ENCODE data around the gene NRTN.

The NRTN gene

DNA sequence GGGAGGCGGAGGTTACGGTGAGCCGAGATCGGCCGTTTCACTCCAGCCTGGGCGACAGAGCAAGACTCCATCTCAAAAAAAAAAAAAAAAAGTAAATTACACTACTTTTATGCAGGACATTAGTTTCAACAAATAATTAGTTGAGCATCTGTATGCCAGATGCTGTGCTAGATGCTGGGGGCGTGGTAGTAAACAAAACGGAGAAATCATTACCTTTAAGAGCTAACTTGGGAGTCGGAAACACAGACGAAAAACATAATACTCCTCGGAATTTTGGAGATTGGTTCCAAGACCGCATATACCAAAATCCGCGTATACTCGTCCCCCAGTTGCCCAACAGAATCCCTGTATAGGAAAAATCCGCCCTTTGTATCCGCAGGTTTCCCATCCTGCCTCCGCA is 12.6 kb upstream of the NRTN start:
- H3K4me3 ChIP-seq (ENCODE audit: low read depth in 1 of 2, low read length in 2 of 2) = no peak overlapping the region
- H3K9me3 ChIP-seq (ENCODE audit: insufficient read depth, low read length, severe bottlenecking) = no peaks in the 10 kb centered on the region
- DNase-seq = no peak
- H3K36me3 ChIP-seq (ENCODE audit: insufficient read depth, low read length) = peaks cover 30% of the 10 kb centered on the region
- no peak for TF ChIP-seq EZH2 (IDR thresholded peaks at IDR 0.05; ENCODE audit: borderline replicate concordance, low read depth, low read length, severe bottlenecking)
- TF ChIP-seq, protein P1, sequence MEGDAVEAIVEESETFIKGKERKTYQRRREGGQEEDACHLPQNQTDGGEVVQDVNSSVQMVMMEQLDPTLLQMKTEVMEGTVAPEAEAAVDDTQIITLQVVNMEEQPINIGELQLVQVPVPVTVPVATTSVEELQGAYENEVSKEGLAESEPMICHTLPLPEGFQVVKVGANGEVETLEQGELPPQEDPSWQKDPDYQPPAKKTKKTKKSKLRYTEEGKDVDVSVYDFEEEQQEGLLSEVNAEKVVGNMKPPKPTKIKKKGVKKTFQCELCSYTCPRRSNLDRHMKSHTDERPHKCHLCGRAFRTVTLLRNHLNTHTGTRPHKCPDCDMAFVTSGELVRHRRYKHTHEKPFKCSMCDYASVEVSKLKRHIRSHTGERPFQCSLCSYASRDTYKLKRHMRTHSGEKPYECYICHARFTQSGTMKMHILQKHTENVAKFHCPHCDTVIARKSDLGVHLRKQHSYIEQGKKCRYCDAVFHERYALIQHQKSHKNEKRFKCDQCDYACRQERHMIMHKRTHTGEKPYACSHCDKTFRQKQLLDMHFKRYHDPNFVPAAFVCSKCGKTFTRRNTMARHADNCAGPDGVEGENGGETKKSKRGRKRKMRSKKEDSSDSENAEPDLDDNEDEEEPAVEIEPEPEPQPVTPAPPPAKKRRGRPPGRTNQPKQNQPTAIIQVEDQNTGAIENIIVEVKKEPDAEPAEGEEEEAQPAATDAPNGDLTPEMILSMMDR (IDR thresholded peaks at IDR 0.05; ENCODE audit: borderline replicate concordance, extremely low read depth, low read length, poor library complexity, severe bottlenecking) = no peak
- no peak overlapping the region for H3K27ac ChIP-seq (ENCODE audit: low read length)
- H4K20me1 ChIP-seq (ENCODE audit: insufficient read depth, low read length) = peaks cover 28% of the 10 kb centered on the region
- H3K27me3 ChIP-seq (ENCODE audit: insufficient read depth, low read length, poor library complexity) = no peaks in the 10 kb centered on the region
- H2AFZ ChIP-seq (ENCODE audit: low read depth, low read length) = no peak overlapping the region
- ATAC-seq (ENCODE audit: insufficient read depth, low read depth) = no peak
- H3K4me1 ChIP-seq (ENCODE audit: insufficient read depth, low read length) = peaks cover 24% of the 10 kb centered on the region
- H3K9ac ChIP-seq (ENCODE audit: low read depth, low read length) = no peak overlapping the region
- peaks cover 17% of the 10 kb centered on the region for H3K79me2 ChIP-seq (ENCODE audit: insufficient read depth, low read length)
- no peak overlapping the region for H3K4me2 ChIP-seq (ENCODE audit: insufficient read depth, low read length)

DNA sequence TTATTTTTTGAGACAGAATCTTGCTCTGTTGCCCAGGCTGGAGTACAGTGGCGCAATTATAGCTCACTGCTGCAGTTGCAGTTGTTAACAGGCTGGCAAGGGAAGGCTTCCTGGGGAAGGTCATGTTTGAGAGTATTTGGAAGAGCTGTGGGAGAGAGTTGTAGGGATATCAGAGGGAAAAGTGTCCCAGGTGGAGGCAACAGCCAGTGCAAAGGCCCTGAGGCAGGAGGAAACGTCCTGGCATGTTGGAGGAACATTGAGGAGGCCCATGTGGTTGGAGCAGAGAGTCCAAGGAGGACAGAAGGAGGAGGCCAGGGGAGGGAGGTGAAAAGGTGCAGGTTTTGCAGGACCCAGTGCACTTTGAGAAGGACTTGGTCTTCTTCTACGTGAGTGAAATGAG is 11.7 kb upstream of the NRTN start:
- peaks cover 17% of the 10 kb centered on the region for H3K79me2 ChIP-seq (ENCODE audit: insufficient read depth, low read length)
- peaks cover 18% of the 10 kb centered on the region for H4K20me1 ChIP-seq (ENCODE audit: insufficient read depth, low read length)
- peaks cover 24% of the 10 kb centered on the region for H3K4me1 ChIP-seq (ENCODE audit: insufficient read depth, low read length)
- H3K27ac ChIP-seq (ENCODE audit: low read length) = no peak overlapping the region
- no peak for DNase-seq
- no peaks in the 10 kb centered on the region for H3K27me3 ChIP-seq (ENCODE audit: insufficient read depth, low read length, poor library complexity)
- TF ChIP-seq, protein P1 (IDR thresholded peaks at IDR 0.05; ENCODE audit: borderline replicate concordance, extremely low read depth, low read length, poor library complexity, severe bottlenecking) = no peak
- TF ChIP-seq EZH2 (IDR thresholded peaks at IDR 0.05; ENCODE audit: borderline replicate concordance, low read depth, low read length, severe bottlenecking) = no peak
- peaks cover 20% of the 10 kb centered on the region for H3K36me3 ChIP-seq (ENCODE audit: insufficient read depth, low read length)
- H3K4me3 ChIP-seq (ENCODE audit: low read depth in 1 of 2, low read length in 2 of 2) = no peak overlapping the region
- no peaks in the 10 kb centered on the region for H3K9me3 ChIP-seq (ENCODE audit: insufficient read depth, low read length, severe bottlenecking)
- H3K9ac ChIP-seq (ENCODE audit: low read depth, low read length) = no peak overlapping the region
- no peak for ATAC-seq (ENCODE audit: insufficient read depth, low read depth)
- H2AFZ ChIP-seq (ENCODE audit: low read depth, low read length) = peak overlapping the region; percentile 7; the same call in 1 of the 2 replicates
- H3K4me2 ChIP-seq (ENCODE audit: insufficient read depth, low read length) = no peak overlapping the region

DNA sequence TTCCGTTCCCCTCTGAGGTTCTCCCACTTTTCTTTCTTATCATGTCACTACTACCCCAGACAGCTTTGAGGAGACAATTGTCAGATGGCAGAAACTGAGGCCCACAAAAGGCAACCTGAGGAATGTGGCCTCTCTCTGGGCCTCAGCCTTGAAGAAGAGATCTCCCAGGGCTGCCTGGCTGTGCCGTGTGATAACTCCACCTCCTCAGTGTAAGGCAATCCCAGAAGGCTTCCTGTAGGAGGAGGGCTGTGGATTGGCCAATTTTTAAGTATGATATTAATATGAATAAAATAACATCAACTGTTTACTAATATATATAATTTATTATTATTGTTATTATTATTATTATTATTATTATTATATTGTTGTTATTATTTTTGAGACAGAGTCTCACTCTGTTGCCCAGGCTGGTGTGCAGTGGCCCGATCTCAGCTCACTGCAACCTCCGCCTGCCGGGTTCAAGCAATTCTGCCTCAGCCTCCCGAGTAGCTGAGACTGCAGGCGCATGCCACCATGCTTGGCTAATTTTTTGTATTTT is 9.4 kb upstream of the NRTN start:
- Histone ChIP-seq H2AFZ (ENCODE audit: low read depth, low read length) (no peak overlapping the region), H3K9ac (ENCODE audit: low read depth, low read length) (no peak overlapping the region), H3K27me3 (ENCODE audit: insufficient read depth, low read length, poor library complexity) (no peaks in the 10 kb centered on the region), H3K4me1 (ENCODE audit: insufficient read depth, low read length) (peaks cover 8% of the 10 kb centered on the region), H4K20me1 (ENCODE audit: insufficient read depth, low read length) (no peaks in the 10 kb centered on the region), H3K27ac (ENCODE audit: low read length) (no peak overlapping the region), H3K4me3 (ENCODE audit: low read depth in 1 of 2, low read length in 2 of 2) (no peak overlapping the region), H3K4me2 (ENCODE audit: insufficient read depth, low read length) (no peak overlapping the region), H3K79me2 (ENCODE audit: insufficient read depth, low read length) (peaks cover 2% of the 10 kb centered on the region; the same call in 1 of the 2 replicates), H3K9me3 (ENCODE audit: insufficient read depth, low read length, severe bottlenecking) (no peaks in the 10 kb centered on the region), H3K36me3 (ENCODE audit: insufficient read depth, low read length) (no peaks in the 10 kb centered on the region)
- no peak for TF ChIP-seq EZH2 (IDR thresholded peaks at IDR 0.05; ENCODE audit: borderline replicate concordance, low read depth, low read length, severe bottlenecking)
- TF ChIP-seq, protein P1 (IDR thresholded peaks at IDR 0.05; ENCODE audit: borderline replicate concordance, extremely low read depth, low read length, poor library complexity, severe bottlenecking) = no peak
- no peak for ATAC-seq (ENCODE audit: insufficient read depth, low read depth)
- DNase-seq = no peak
